Inflammatory macrophage (primary cell): ENCODE measurements around the gene ABCG5.

Experiments
- DNase-seq, 2 donors: peaks; one replicate each; pipeline ENCODE4 v3.0.0-alpha.2; 2020 to 2022

ABCG5 gene

DNA sequence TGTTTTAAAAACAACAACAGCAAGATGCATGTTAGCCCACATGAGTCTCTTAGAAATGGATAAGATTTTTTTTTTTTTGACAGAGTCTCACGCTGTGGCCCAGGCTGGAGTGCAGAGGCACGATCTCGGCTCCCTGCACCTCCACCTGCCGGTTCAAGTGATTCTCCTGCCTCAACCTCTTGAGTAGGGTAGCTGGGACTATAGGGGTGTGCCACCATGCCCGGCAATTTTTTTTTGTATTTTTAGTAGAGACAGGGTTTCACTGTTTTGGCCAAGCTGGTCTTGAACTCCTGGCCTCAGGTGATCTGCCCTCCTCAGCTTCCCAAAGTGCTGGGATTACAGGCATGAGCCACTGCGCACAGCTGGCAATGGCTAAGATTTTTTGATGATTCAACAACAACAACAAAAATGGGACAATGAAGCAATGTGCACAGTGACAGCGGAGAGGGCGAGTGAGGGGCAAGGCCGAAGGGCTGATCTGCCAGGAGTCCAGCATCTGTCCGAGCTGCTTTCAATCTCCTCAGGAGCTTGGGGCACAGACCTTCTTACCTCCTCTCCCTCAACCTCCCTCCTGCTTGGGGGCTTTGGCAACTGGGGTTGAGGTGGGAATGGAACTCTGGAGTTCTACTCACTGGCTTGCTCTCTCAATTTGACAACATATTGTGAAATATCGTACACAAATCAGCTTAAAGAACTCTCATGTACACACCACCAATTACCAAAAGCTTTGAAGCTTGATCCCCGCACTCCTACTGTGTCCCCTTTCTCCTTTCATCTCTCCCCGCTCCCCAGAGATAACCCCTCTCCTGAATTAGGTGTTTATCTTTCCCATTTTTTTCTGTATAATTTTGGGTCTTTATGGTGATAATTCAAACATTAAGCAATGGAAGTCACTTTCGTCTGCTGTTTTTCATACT lies 3.6 kb upstream of the ABCG5 start:
- no peak for DNase-seq

DNA sequence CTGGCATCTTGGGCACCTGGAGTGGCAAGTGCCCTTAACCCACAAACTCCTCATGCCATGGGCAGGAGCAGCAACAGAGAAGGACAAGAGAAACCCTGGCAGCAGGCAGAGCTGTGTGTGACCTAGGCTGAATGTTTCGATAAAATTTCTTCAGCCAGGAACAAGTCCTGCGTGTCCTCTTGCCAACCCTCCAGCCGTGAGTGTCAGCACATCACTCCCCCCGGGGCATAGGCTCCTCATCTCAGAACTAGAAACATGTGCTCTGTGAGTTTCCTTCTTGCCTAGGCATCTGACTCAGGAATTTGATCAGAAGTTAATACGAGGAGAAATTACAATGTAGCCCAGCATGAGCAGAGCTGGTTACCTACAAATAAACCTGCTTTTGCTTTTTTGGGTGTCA lies 2.3 kb upstream of the ABCG5 start:
- no peak for DNase-seq

DNA sequence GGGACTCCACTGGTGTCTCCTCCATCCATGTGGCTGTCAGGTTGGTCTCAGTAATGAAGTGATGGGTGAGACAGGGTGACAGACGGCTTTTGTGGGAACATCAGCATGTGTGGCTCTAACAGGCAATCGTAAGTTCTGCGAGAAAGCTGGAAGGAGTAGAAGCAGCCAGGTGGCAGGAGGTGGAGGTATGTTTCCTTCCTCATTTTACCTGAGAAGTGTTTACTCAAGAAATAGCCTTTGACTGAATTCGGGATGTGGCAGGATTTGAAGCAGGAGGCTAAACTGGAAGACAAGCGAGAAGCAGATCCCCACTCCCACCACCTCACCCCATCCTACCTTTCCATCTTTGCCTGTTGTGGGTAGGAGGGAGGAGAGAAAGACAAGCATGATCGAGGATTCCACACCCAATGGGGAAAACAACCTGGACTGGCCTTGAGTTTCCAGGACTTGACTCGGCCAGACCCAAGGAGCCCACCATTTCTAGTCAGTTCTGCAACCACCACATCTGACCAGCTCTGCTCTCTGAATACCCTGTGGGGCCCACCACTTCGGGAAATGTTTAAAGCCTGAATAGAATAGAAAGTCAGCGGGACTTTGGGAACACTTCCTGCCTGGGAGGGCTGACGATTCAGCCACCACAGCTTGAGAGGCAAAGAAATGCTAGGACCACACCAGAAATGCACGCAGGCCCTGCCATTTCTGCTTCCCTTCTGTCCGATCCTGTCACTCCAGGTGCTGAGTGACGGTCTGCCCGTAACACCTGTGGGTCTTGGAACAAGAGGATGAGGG lies 1.3 kb upstream of the ABCG5 start:
- no peak for DNase-seq

DNA sequence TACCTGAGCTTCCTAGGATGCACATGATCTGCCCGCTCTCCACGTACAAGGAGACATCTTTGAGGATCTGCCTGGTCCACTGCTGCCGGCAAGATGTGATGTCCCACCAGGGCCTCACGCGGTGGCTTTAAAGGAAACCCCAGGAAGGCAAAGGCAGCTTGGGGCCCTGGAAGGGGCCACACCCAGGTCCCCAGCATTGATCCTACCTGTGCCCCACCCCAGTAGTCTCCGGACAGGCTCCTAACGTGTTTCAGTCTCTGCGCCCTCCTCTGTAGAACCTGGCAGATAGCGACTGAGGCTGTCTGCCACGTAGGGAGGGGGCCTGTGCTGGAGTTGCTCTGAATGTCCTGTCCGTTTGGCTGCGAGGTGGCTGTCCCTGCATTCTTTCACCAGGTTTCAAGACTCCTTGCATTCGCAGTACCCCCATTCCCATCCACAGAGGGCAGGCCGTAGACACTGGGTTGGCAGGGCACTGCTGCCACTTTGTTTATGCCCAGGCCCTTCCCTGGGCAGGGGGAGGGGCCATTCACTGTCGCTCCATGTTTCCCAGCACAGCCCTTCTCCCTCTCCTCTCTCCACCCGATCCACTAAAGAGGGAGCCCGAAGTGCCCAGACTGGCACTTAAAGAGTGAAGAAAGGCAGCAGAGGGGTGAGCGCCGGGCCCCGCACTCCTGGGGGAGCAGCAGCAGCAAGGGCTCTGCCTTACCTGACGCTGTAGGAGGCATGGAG lies 644 bp downstream of the ABCG5 start:
- DNase-seq, result no peak

DNA sequence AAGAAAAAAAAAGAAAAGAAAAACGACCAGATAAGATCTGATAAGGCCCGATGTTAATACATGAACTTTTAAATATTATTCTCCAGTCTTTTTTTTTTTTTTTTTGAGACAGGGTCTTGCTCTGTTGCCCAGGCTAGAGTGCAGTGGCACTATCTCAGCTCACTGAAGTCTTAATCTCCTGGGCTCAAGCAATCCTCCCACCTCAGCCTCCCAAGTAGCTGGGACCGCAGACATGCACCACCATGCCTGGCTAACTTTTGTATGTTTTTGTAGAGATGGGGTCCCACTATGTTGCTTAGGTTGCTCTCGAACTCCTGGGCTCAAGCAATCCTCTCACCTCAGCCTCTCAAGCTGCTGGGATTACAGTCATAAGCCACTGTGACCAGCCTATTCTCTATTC lies 1.6 kb downstream of the ABCG5 start:
- DNase-seq, result no peak

DNA sequence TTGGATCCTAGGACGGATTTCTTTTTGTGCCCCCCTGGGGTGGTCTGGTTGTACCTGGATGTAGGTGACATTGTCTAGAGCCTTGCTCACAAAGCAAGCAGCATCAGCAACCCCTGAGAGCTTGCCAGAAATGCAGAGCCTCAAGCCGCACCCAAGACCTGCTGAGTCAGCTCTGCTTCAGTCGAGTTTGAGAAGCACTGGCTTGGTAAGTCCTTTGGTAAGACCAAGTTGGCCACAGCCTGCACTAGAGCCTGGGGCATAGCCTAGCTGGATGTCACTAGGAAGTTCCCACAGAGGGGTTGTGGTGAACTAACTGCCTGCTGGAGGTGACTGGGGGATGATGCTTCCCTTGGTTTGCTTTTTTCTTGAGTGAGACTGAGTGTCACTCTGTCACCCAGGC lies 6.2 kb downstream of the ABCG5 start:
- DNase-seq, result no peak

DNA sequence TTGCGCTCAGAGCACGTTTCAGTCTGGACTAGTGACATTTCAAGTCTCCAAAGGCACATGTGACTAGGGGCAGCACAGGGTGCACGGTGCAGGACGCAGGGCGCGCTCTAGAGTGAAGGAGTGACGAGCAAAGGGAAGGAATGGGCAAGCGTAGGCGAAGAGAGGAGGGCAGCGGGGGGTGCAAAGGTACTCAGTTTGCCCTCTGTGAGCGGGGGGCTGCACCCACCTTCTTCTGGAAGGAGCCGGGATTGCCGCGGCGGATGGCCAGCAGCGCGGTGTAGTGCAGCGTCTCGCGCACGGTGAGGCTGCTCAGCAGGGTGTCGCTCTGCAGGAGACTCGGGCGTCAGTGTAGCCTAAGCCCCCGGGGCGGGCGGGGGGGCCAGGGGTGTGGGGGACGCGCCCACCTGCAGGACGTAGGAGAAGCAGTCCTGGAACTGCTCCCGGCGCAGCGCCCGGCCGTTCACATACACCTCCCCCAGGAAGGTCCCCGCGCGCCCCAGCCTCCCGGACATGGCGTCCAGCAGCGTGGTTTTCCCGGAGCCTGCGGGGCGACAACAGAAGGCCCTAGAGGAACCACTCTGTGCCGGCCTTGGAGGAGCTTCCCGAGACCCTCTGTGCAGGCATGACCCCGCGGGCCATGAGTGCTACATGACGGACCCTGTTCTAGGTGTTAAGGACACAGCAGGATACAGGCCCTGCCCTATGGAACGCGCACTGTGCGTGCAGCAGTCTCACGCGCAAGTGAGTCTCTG lies 6.9 kb downstream of the ABCG5 start:
- DNase-seq, result no peak

DNA sequence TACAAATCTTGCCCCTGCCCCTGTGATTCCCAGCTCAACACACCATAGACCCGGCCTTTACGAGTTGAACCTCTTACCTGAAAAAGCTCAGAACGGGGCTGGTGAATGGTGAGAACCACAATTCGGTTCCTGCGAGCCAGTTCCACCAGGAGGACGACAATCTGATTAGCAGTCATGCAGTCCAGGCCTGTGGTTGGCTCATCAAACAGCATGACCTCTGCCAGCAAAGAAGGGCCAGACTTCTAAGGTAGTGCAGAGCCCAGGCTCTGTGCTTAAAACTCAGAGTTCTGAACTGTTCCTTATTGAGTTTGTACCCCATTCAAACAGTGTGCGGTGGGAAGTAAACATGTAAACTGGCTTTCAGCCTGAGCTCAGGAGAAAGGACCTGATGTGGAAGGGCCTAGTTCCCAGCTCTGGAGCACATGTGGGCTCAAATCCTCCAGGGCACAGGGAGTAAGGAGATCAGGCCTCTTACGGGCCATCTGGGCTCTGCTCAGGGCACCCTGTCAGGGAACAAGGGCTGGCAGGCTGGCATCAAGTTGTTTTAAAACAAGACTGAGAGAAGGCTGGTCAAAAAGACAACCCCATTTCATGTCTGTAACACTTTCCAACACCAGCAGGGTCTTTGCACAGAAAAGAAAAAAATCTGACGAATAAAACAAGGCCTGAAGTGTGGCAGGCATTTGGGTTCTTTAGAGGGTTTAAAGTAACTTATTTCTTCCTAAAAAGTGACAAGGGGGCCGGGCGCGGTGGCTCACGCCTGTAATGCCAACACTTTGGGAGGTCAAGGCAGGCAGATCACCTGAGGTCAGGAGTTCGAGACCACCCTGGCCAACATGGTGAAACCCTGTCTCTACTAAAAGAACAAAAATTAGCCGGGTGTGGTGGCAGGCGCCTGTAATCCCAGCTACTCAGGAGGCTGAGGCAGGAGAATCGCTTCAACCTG lies 12.1 kb downstream of the ABCG5 start:
- DNase-seq, result no peak

DNA sequence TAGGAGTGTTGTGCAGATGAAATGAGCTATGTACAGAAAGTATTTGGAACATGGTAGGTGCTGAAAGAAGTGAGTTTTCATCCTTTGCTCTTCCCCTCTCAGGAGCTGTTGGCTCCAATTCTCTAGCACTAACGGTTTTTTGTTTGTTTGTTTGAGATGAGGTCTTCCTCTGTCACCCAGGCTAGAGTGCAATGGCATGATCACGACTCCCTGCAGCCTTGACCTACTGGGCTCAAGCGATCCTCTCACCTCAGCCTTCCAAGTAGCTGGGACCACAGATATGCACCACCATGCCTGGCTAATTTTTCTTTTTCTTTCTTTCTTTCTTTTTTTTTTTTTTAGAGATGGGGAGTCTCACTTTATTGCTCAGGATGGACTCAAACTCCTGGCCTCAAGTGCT lies 12.8 kb downstream of the ABCG5 start:
- no peak for DNase-seq

DNA sequence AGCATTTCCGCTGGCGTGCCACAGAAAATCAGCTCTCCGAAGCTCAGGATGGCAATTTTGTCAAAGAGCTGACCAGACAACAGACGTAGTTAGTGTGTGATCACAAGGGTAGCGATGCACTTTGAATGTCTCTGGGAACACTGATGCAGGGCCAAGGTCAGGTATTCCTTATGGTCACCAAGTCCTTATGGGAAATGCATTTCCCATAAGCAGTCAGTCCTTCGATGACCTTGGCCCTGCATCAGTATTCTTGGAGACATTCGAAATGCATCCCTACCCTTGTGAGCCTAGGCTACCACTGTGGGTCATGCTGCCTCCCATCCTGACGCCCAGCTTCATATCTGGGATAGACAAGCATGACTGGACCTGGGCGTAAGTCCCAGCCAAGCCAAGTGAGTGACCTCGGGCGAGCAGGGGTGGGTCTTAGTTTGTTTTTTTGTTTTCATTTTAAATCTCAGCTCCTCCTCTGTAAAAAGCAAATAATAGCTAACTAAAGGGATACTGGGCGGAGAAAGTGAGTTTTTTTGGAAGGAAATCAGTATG lies 13.6 kb downstream of the ABCG5 start:
- DNase-seq, result no peak

DNA sequence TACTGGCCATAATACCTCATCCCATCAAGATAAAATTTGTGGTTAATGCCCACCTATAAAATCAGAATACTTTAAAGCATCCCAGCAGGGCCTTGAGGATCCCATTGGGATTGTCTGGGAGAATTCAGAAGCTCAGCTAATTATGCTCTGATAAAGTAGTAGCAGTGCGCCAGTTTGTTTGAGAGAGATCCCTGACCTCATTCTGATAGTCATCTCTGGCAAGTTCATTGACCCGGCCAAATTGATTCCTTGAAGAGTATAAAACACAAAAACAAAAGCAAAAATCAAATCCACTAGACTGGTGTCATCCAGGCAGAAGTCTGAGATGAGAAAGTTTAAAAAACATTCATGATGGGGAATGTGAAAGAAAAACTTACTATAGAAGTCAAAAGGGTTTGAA lies 14.1 kb downstream of the ABCG5 start:
- no peak for DNase-seq

DNA sequence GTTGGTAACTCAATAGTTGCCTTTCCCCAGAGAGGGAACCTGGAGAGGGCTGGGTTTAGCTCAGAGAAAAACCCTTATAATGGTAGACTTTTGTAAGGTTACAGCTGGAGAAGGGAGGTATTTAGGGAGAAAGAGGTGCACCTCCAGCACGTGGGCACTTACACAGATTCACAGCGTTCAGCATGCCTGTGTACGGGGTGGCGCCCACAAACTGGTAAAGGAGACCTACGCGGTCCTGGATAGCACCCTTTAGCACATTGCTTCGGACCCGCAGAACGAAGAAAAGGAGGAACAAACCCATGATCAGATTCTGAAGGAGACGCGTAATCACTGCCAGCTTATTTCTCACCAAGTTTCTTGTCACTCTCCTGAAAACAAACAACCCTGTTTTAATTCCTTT lies 14.9 kb downstream of the ABCG5 start:
- DNase-seq, result no peak

DNA sequence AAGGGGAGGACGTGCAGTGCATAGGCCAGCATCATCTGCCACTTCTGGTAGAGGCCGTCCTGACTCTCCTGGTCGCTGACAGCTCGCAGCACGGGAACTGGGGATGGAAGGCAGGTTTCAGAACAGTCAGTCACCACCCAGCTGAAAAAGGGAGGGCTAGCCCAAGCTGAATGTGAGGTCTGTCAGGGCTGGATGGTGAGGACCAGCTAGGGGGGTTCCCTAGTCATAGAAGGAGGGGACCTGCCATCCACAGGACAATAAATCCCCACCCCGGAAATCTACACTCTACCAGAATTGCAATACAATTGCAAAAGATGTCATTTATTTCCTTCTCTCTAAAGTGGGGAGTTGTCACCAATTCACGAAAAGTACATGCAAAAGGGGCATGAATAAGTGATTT lies 15.8 kb downstream of the ABCG5 start:
- DNase-seq, result no peak

DNA sequence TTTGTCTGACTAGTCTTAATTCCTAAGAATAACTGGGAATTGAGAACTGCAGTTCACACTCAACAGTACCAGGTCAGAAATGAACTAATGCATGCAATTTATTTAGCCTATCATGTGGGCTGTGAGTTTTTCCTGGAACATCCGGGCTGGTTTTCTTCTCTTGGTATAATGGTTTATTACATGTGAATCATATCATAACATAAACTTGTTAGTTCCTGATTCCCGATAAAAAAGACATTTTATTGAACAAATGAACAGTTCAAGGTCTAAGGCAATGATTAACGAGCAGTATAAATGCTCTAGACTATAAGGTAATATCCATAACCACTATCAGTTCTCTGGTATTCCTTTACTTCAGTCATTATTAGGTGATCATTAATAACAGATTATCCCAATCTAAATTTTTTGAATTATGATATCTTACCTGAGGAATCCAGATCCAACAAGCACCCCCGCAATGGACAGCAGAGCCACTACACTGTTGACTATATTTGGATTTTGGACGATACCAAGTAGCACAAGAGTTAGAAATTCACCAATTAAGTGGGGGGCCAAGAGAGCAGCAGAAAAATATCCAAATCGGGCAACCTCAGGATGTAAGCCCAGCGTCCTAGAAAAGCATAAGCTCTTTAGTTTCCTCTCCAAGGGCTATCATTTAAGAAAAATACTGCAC lies 19.0 kb downstream of the ABCG5 start:
- no peak for DNase-seq

DNA sequence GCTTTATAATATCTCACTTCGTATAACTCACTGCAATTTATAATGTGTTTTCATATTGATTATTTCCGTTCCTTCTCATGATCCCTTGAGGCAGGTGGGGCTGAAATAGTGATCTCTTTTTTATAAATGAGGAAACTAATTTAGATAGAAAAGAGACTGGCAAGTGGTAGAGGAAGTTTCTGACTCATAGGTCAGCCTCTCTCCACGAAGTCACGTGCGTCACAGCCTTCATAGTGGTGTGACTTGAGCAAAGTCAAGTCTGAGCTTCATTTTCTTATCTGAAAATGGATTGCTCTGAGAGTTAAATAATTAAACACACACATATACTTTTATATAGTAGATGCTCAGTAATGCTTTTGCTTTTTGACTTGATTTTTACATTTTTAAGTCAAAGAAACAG lies 19.9 kb downstream of the ABCG5 start:
- peak; percentile 78 to 82 for DNase-seq

DNA sequence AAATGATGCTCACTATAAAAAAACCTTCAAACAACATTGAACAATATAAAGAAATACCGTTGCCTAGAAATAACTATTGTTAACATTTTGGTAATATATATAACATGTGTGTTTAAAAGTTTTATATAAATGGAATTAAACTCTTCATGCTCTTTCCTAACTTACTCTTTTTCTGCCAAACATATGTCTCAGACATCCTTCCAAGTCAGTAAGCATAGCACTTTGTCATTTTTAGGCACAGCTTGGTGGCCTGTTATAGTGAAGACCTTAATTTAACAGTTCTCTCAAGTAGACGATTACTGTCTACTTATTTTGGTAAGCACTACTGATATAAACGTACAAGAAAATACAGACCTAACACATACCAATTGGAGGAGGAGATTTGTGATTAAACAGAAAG lies 23.9 kb downstream of the ABCG5 start:
- DNase-seq, result no peak

DNA sequence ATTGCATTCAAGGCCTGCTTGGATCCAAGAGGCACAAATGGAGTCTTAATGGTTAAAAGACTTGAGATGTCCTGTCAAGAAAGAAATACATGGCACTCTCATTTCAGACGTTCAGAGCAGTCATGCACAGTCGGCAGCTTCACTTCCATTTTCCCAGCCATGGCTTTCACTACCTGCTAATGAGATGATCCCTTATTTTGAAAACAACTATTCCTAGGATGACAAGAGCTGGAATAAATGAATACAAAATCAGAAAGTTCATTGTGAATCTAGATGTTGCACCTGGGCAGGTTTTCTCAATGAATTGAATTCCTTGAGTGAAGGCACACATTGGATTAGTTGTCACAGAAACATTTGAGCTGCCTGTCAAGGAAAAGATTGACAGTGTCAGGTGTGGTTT lies 25.7 kb downstream of the ABCG5 start:
- no peak for DNase-seq

DNA sequence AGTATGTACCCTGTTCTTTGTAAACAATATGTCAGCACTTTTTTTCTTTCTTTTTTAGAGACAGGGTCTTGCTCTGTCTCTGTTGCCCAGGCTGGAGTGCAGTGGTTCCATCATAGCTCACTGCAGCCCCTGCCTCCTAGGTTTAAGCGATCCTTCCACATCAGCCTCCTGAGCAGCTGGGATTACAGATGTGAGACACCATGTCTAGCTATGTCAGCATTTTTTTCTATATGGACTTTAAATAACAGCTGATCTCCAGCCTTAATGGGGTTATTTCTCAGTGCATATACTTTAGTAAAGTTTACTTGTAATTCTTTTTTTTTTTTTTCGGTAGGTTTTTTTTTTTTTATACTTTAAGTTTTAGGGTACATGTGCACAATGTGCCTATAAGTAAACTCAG lies 26.6 kb downstream of the ABCG5 start:
- no peak for DNase-seq

DNA sequence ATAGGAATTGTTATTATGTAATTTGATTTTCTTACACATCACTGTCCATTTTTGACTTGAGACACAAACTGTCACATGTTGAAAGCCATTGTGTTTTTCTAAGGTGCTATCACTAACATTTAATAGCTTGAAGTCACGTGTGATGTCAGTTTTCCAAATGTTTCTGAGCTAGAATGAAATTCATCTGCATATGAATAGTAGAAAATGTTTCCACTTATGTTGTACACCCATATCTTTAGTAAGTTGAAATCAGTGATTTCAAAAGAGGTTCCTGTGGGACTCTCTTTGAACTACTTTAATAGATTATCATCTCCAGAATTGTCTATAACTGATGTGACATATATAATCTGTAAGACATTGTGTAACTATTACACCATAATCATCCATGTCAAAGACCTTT lies 27.8 kb downstream of the ABCG5 start:
- DNase-seq, result no peak

DNA sequence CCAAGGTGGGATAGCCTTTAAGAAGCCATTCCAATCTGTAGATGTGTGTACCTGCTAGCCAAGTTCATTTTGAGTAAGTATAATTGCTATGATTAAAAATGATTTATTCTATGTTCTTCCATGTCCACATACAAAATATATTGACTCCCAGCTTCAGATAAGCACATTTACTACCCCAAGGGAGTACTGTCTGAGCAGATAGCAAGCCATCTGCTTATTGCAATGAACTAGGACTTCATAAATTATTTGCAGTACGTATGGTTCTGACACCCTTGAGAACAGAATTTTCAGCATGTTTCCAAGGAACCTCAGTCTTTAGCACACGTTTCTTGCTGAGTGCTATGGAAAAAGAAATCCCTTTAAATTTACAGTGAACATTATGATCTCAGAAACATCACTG lies 28.2 kb downstream of the ABCG5 start:
- DNase-seq, result no peak

DNA sequence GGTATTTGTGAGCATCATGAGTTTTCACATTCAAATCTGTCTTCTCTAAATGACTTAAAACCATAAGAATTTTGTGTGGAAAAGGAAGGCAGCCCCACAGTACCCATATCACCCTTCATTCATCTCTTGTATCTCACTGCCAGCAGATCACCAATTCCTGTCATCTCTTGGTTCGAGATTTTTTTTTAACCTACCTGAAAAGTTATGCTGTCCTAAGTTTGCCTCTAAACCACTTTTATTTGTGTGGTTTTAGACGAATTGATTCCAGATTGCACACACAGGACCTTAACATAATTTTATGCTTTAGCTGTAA lies 32.0 kb downstream of the ABCG5 start:
- DNase-seq, result no peak
